HG02759 (cell line): ENCODE measurements around the gene ZNF76.

Source experiments
- ATAC-seq: cut with Tn5 transposase; IDR thresholded peaks from one replicate; pipeline ENCODE4 v1.9.1; 2021; ENCODE audit warnings: mild to moderate bottlenecking, moderate library complexity; ENCODE audit not compliant: unreplicated experiment

ZNF76 gene

GRCh38 chr6:35259194-35259947 lies at the start of gene ZNF76:
Gene ZNF76 (plus strand): TSS chr6:35259735. CDS start chr6:35281152, 21,417 bp downstream.
- ATAC-seq: peak; percentile 92

GRCh38 chr6:35213298-35213791 lies 46.2 kb upstream of the ZNF76 start:
- ATAC-seq: no peak

GRCh38 chr6:35213824-35214756 lies 45.4 kb upstream of the ZNF76 start, which contains the start of gene SCUBE3:
Gene SCUBE3 (plus strand): TSS chr6:35213956. CDS start chr6:35214419, 463 bp downstream.
- ATAC-seq: no peak

- no peak for ATAC-seq
Measured at GRCh38 chr6:35214869-35215664, 44.5 kb upstream of the ZNF76 start.

- no peak for ATAC-seq
Measured at GRCh38 chr6:35215665-35216411, 43.7 kb upstream of the ZNF76 start.

- no peak for ATAC-seq
Measured at GRCh38 chr6:35216412-35216732, 43.2 kb upstream of the ZNF76 start.

- ATAC-seq: no peak
Measured at GRCh38 chr6:35216851-35217811, 42.4 kb upstream of the ZNF76 start.

- no peak for ATAC-seq
Measured at GRCh38 chr6:35218021-35218420, 41.5 kb upstream of the ZNF76 start.

GRCh38 chr6:35218456-35218855 lies 41.1 kb upstream of the ZNF76 start:
- no peak for ATAC-seq

GRCh38 chr6:35219683-35220326 lies 39.7 kb upstream of the ZNF76 start:
- ATAC-seq: no peak

- ATAC-seq: no peak
Measured at GRCh38 chr6:35220711-35221110, 38.8 kb upstream of the ZNF76 start.

GRCh38 chr6:35223396-35223795 lies 36.1 kb upstream of the ZNF76 start:
- ATAC-seq: no peak

GRCh38 chr6:35224720-35225119 lies 34.8 kb upstream of the ZNF76 start:
- ATAC-seq: no peak

- no peak for ATAC-seq
Measured at GRCh38 chr6:35228481-35228880, 31.1 kb upstream of the ZNF76 start.

- no peak for ATAC-seq
Measured at GRCh38 chr6:35229304-35229703, 30.2 kb upstream of the ZNF76 start.

GRCh38 chr6:35230498-35230897 lies 29.0 kb upstream of the ZNF76 start:
- no peak for ATAC-seq

- ATAC-seq: no peak
Measured at GRCh38 chr6:35230950-35231349, 28.6 kb upstream of the ZNF76 start.

GRCh38 chr6:35231563-35231962 lies 28.0 kb upstream of the ZNF76 start:
- no peak for ATAC-seq

- no peak for ATAC-seq
Measured at GRCh38 chr6:35234901-35235300, 24.6 kb upstream of the ZNF76 start.
